ENCODE data around the gene SURF1.
"Not testable (repeated sequence)": the region's sequence is repeated elsewhere in the genome, so short reads cannot be mapped to it uniquely, and the experiment has no call there.

DNA sequence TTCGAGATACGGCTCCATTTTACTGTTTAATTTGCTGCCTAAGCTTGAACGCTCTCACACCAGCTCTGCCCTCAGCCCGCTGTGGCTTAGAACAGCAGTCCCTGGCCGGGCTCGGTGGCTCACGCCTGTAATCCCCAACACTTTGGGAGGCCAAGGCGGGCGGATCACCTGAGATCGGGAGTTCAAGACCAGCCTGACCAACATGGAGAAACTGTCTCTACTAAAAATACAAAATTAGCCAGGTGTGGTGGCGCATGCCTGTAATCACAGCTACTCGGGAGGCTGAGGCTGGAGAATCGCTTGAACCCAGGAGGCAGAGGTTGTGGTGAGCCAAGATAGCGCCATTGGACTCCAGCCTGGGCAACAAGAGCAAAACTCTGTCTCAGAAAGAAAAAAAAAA lies 21.0 kb upstream of the SURF1 start:
- TF ChIP-seq, protein P1, sequence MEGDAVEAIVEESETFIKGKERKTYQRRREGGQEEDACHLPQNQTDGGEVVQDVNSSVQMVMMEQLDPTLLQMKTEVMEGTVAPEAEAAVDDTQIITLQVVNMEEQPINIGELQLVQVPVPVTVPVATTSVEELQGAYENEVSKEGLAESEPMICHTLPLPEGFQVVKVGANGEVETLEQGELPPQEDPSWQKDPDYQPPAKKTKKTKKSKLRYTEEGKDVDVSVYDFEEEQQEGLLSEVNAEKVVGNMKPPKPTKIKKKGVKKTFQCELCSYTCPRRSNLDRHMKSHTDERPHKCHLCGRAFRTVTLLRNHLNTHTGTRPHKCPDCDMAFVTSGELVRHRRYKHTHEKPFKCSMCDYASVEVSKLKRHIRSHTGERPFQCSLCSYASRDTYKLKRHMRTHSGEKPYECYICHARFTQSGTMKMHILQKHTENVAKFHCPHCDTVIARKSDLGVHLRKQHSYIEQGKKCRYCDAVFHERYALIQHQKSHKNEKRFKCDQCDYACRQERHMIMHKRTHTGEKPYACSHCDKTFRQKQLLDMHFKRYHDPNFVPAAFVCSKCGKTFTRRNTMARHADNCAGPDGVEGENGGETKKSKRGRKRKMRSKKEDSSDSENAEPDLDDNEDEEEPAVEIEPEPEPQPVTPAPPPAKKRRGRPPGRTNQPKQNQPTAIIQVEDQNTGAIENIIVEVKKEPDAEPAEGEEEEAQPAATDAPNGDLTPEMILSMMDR (IDR thresholded peaks at IDR 0.05): not testable (repeated sequence)
- TF ChIP-seq POLR2A, POLR2AphosphoS5 (IDR thresholded peaks at IDR 0.05): not testable (repeated sequence)
